LNCaP clone FGC (cell line): ENCODE measurements around the gene SGTA.
"Not testable (repeated sequence)": the region's sequence is repeated elsewhere in the genome, so short reads cannot be mapped to it uniquely, and the experiment has no call there.

Experiments
- DNase-seq: peaks from one replicate; pipeline ENCODE4 v3.0.0-alpha.2; 2011; ENCODE audit warnings: low read depth
- H3K4me3 ChIP-seq: 2 replicates; pipeline ENCODE4 v1.5.1; 2011; ENCODE audit warnings: mild to moderate bottlenecking, low read depth, low read length, control low read depth
- TF ChIP-seq, protein P1 (sequence below): IDR thresholded peaks from 2 replicates; pipeline ENCODE4 v1.5.1; 2012; ENCODE audit warnings: mild to moderate bottlenecking; ENCODE audit not compliant: control insufficient read depth, insufficient read depth; ENCODE audit errors: extremely low read depth

SGTA gene

DNA sequence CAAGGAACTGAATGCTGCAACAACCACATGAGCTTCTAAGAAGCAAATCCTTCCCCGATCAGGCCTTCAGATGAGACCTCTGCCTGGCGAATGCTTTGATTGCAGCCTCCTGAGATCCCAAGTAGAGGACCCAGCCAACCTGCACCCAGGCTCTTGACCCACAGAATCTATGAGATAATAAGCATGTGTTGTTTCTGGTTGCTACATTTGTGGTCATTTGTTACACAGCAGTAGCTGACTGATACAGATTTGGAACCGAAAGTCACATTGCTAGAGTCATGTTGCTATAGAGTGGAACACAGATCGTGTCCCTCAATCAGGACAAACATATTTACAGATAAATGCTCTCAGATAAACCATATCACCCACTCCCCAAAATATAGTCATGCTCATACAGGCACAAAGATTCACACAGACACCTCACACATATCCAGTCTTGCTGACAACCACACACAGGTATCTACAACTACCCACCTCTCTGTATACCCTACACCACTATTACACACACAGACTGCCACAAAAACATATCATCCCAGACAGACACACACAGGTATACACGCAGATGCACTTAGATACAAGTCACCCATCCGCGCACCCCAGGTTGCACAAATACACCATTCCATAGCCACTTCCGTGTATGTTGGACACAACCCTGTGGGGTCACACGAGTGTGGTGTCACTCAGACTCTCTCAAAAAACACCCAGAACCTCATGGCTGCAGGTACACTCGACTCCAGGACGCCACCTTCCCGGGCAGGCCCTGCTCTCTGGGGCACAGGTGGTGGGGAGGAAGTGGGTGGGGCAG lies 67.4 kb downstream of the SGTA start:
- H3K4me3 ChIP-seq: no peak overlapping the region
- no peak for DNase-seq
- TF ChIP-seq, protein P1, sequence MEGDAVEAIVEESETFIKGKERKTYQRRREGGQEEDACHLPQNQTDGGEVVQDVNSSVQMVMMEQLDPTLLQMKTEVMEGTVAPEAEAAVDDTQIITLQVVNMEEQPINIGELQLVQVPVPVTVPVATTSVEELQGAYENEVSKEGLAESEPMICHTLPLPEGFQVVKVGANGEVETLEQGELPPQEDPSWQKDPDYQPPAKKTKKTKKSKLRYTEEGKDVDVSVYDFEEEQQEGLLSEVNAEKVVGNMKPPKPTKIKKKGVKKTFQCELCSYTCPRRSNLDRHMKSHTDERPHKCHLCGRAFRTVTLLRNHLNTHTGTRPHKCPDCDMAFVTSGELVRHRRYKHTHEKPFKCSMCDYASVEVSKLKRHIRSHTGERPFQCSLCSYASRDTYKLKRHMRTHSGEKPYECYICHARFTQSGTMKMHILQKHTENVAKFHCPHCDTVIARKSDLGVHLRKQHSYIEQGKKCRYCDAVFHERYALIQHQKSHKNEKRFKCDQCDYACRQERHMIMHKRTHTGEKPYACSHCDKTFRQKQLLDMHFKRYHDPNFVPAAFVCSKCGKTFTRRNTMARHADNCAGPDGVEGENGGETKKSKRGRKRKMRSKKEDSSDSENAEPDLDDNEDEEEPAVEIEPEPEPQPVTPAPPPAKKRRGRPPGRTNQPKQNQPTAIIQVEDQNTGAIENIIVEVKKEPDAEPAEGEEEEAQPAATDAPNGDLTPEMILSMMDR: no peak

DNA sequence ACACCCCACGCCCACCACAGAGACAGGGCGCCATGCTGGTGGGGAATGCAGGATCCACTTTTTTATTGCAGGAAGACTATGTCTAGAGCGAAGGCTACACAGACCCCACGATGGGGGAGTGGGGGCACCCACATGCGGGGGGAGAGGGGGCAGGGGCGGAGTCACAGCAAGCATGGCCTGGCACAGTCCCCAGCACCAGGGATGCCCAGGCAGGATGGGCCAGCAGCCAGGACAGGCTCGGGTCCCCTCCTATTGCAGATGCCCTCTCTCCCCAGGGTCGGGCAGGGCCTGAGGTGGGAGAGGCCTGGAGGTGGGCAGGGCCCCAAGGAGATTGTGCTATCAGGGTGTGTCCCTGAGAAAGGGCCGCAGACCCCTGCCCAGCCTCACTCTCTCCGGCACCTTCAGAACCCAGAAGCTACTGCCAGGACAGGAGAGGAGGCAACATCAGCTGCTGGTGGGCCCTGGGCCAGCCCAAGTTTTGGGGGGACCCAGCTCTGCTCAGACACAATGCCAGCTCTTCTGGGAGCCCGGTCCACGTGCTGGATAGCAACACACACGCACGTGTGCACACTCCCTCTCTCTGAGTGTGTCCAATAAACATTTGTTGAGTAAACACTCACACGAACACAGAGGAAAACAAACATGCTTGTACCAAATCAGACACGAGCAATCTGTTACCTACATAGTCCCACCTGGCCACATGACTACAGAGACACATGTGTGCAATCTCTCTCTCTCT lies 68.4 kb downstream of the SGTA start:
- TF ChIP-seq, protein P1: no peak
- DNase-seq: no peak
- no peak overlapping the region for H3K4me3 ChIP-seq

DNA sequence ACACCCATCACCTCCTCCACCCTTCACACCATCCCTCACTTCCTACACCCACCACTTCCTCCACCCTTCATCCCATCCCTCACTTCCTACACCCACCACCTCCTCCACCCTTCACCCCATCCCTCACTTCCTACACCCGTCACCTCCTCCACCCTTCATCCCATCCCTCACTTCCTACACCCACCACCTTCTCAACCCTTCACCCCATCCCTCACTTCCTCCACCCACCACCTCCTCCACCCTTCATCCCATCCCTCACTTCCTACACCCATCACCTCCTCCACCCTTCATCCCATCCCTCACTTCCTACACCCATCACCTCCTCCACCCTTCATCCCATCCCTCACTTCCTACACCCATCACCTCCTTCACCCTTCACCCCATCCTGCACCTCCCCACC lies 69.0 kb downstream of the SGTA start:
- H3K4me3 ChIP-seq, DNase-seq: not testable (repeated sequence)

DNA sequence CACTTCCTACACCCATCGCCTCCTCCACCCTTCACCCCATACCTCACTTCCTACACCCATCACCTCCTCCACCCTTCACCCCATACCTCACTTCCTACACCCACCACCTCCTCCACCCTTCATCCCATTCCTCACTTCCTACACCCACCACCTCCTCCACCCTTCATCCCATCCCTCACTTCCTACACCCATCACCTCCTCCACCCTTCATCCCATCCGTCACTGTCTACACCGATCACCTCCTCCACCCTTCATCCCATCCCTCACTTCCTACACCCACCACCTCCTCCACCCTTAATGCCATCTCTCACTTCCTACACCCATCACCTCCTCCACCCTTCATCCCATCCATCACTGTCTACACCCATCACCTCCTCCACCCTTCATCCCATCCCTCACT lies 69.9 kb downstream of the SGTA start:
- not testable (repeated sequence) for DNase-seq, H3K4me3 ChIP-seq

DNA sequence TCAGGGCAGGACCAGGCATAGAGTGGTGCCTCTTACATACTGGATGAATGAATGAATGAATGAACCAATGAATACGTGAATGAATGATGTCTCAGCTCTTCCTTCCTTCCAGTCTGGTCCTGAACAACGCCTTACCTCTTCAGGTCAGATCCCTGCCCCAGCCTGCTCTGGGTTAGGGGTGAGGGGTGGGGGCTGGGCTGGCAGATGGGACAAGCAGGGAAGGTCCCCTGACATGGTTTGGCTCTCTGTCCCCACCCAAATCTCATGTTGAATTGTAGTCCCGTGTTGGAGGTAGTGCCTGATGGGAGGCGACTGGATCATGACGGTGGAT lies 71.2 kb downstream of the SGTA start:
- DNase-seq: no peak
- TF ChIP-seq, protein P1: no peak
- no peak overlapping the region for H3K4me3 ChIP-seq

DNA sequence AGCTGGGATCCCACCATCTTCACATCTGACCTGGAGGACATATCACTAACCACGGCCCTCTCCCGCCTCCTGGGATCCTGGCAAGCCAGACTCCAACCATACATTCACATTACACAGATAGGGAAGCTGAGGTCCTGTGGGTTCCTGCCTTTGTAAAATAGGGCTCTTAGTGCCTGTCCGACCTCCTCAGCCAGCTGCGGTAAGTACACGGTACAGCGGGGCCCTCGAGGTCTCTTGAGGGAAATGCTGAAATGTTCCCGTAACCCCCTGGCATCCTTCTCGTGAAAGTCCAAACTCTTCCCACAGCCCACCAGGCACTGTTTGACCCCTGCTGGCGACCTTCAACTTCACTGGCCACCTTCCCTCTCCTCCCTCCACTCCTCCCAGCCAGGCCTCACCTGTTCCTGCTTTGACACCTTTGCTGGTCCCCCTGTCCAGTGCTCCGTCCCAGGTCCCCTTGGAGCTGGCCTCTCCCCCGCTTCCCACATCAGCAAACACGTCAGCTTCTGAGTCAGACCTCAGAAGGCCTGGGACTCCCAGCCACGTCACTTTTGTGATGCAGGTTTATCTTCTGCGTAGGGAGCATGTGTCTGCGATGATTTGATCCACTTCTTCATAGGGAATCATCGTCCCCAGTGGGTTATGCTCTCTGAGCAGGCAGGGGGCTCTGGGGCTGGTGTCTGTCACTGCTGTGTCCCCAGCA lies 71.8 kb downstream of the SGTA start:
- TF ChIP-seq, protein P1: no peak
- no peak for DNase-seq
- H3K4me3 ChIP-seq: no peak overlapping the region

DNA sequence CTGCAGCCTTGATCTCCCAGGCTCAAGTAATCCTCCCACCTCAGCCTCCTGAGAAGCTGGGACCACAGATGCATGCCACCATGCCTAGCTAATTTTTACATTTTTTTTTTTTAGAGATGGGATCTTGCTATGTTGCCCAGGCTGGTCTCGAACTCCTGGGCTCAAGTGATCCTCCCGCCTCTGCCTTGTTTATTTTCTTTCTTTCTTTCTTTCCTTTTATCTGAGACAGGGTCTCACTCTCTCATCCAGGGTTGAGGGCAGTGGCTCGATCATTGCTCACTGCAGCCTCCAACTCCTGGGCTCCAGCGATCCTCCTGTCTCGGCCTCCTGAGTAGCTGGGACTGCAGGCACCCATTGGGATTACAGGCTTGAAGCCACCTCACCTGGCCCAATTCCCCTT lies 76.8 kb downstream of the SGTA start:
- no peak for DNase-seq
- H3K4me3 ChIP-seq: no peak overlapping the region
- TF ChIP-seq, protein P1: no peak
